SK-N-SH (cell line): ENCODE data around the gene ATN1. TPM values are rescaled to one million over a fixed set of nuclear protein-coding genes. Genes with fewer than 3 reads are reported as not detected.

Source experiments
- CTCF ChIA-PET: fragments of 300-600, 350-600 bp; formaldehyde crosslinking; extraction: SDS; loops from one replicate; lab custom pipeline; 2021; lab: Yijun Ruan, JAX
- POLR2A ChIA-PET: fragments of 350-600 bp; sonication (Branson Sonifier 250); formaldehyde crosslinking; extraction: SDS; loops from one replicate; lab custom pipeline; 2020; ENCODE audit warnings: antibody characterized with exemption, inconsistent platforms; lab: Yijun Ruan, JAX
- DNase-seq: peaks from one replicate; pipeline ENCODE4 v3.0.0; 2012
- H2AFZ ChIP-seq: fragments of 200-600 bp; sonication (generic); 2 replicates; pipeline ENCODE4 v1.8.1; 2016; ENCODE audit warnings: antibody characterized with exemption, mild to moderate bottlenecking, low read depth
- H3F3A ChIP-seq: fragments of 200-600 bp; sonication (generic); replicated peaks from 2 replicates; pipeline ENCODE3; 2016; ENCODE audit warnings: antibody characterized with exemption, mild to moderate bottlenecking; ENCODE audit not compliant: insufficient read depth
- H3K27ac ChIP-seq, 2 experiments: fragments of 200-500 bp in 1 of 2; fragments of 200-600 bp in 1 of 2; sonication (Bioruptor generic) in 1 of 2; sonication (generic), shearing (Covaris generic) in 1 of 2; 2 replicates each; pipeline versions ENCODE4 v1.5.1 to v1.6.1; 2014 to 2016; ENCODE audit warnings: low read depth in 2 of 2, inconsistent platforms in 1 of 2, low read length in 1 of 2, mild to moderate bottlenecking in 1 of 2, mixed read lengths in 1 of 2
- H3K27me3 ChIP-seq: fragments of 200-600 bp; sonication (generic), shearing (Covaris generic); 2 replicates; pipeline ENCODE4 v1.6.1; 2016; ENCODE audit warnings: mixed run types; ENCODE audit not compliant: insufficient read depth
- H3K36me3 ChIP-seq, 2 experiments: fragments of 200-500 bp in 1 of 2; fragments of 200-600 bp in 1 of 2; sonication (Bioruptor generic) in 1 of 2; sonication (generic) in 1 of 2; replicated peaks in 1 of 2; 2 replicates each; pipeline versions ENCODE3 to v1.5.1; 2014 to 2016; ENCODE audit warnings: low read length in 1 of 2, mild to moderate bottlenecking in 1 of 2; ENCODE audit not compliant: insufficient read depth in 2 of 2, control insufficient read depth in 1 of 2
- H3K4me1 ChIP-seq, 2 experiments: fragments of 200-500 bp in 1 of 2; fragments of 200-600 bp in 1 of 2; sonication (Bioruptor generic) in 1 of 2; sonication (generic), shearing (Covaris generic) in 1 of 2; 2 replicates each; pipeline versions ENCODE4 v1.5.1 to v1.6.1; 2014 to 2016; ENCODE audit warnings: low read depth in 1 of 2, low read length in 1 of 2, mixed run types in 1 of 2; ENCODE audit not compliant: insufficient read depth in 2 of 2, control insufficient read depth in 1 of 2
- H3K4me2 ChIP-seq: fragments of 200-600 bp; sonication (generic), shearing (Covaris generic); 2 replicates; pipeline ENCODE4 v1.6.1; 2017; ENCODE audit warnings: mixed run types
- H3K4me3 ChIP-seq, 2 experiments: fragments of 200-500 bp in 1 of 2; fragments of 200-600 bp in 1 of 2; sonication (Bioruptor generic) in 1 of 2; sonication (generic), shearing (Covaris generic) in 1 of 2; 2 replicates each; pipeline versions ENCODE4 v1.5.1 to v1.8.1; 2014 to 2016; ENCODE audit warnings: low read depth in 2 of 2, inconsistent platforms in 1 of 2, low read length in 1 of 2, mild to moderate bottlenecking in 1 of 2, mixed read lengths in 1 of 2, moderate library complexity in 1 of 2
- H3K79me2 ChIP-seq: fragments of 200-600 bp; sonication (generic); 2 replicates; pipeline ENCODE4 v1.8.1; 2017; ENCODE audit warnings: mild to moderate bottlenecking; ENCODE audit not compliant: insufficient read depth
- H3K9ac ChIP-seq: fragments of 200-600 bp; sonication (generic); 2 replicates; pipeline ENCODE4 v1.6.1; 2017; ENCODE audit warnings: mixed run types
- H3K9me2 ChIP-seq: fragments of 200-600 bp; sonication (generic); 2 replicates; pipeline ENCODE4 v1.6.1; 2017; ENCODE audit warnings: mixed run types
- H3K9me3 ChIP-seq: fragments of 200-600 bp; sonication (generic); 2 replicates; pipeline ENCODE4 v1.6.1; 2017; ENCODE audit warnings: mixed run types, mild to moderate bottlenecking, moderate library complexity
- H4K20me1 ChIP-seq: fragments of 200-600 bp; sonication (generic); 2 replicates; pipeline ENCODE4 v1.6.1; 2017; ENCODE audit warnings: mild to moderate bottlenecking, mixed run types; ENCODE audit not compliant: insufficient read depth
- CHD2 ChIP-seq: fragments of 150-350 bp; IDR thresholded peaks from 2 replicates; pipeline ENCODE4 v1.6.1; 2018; ENCODE audit warnings: low read length; ENCODE audit not compliant: partially characterized antibody
- EP300 ChIP-seq, 2 experiments: IDR thresholded peaks; 2 replicates each; pipeline versions ENCODE4 v1.4.0 to v1.6.1; 2012; ENCODE audit warnings: borderline replicate concordance in 1 of 2, low read depth in 1 of 2, low read length in 1 of 2
- EZH2phosphoT487 ChIP-seq: fragments of 200-600 bp; sonication (generic); IDR thresholded peaks from 2 replicates; pipeline ENCODE4 v1.6.1; 2017; ENCODE audit warnings: low read depth, mixed run types, mild to moderate bottlenecking, antibody characterized with exemption, moderate library complexity, borderline replicate concordance
- FOSL2 ChIP-seq: IDR thresholded peaks from 2 replicates; pipeline ENCODE4 v1.4.0; 2012; ENCODE audit warnings: low read depth, mild to moderate bottlenecking, moderate library complexity, borderline replicate concordance
- RFX5 ChIP-seq: IDR thresholded peaks from 2 replicates; pipeline ENCODE4 v1.6.1; 2012; ENCODE audit warnings: mild to moderate bottlenecking, improper control_type of control experiment, low read length
- RXRA ChIP-seq: IDR thresholded peaks from 2 replicates; pipeline ENCODE4 v1.4.0; 2012; ENCODE audit warnings: low read depth, mild to moderate bottlenecking, borderline replicate concordance
- WGBS: methylation state at CpG from one replicate; pipeline ENCODE4 v1.1.6; 2017; ENCODE audit warnings: low lambda C conversion rate; 5-methylcytosine and 5-hydroxymethylcytosine counted together
- polyA plus RNA-seq, 3 experiments: library from polyadenylated mRNA; depleted of rRNA; stranded (reverse); fragments of >200 nt; gene quantifications; 2 replicates each; pipeline ENCODE4 v1.2.3, GENCODE V29; 2012
- TF ChIP-seq, protein P1 (sequence below): IDR thresholded peaks from 2 replicates; pipeline ENCODE4 v1.4.0; 2012; ENCODE audit warnings: low read depth, borderline replicate concordance
- TF ChIP-seq, protein P2 (sequence below): fragments of 150-350 bp; IDR thresholded peaks from 2 replicates; pipeline ENCODE4 v1.6.1; 2017; ENCODE audit warnings: antibody characterized with exemption, low read length, low read depth, borderline replicate concordance
- TF ChIP-seq, protein P3 (sequence below): IDR thresholded peaks from 2 replicates; pipeline ENCODE4 v1.4.0; 2012; ENCODE audit warnings: low read depth, borderline replicate concordance

The ATN1 gene
- polyA plus RNA-seq, 1 of the 3 experiments (the other 2 are of a cell fraction): 29.3 TPM

DNA sequence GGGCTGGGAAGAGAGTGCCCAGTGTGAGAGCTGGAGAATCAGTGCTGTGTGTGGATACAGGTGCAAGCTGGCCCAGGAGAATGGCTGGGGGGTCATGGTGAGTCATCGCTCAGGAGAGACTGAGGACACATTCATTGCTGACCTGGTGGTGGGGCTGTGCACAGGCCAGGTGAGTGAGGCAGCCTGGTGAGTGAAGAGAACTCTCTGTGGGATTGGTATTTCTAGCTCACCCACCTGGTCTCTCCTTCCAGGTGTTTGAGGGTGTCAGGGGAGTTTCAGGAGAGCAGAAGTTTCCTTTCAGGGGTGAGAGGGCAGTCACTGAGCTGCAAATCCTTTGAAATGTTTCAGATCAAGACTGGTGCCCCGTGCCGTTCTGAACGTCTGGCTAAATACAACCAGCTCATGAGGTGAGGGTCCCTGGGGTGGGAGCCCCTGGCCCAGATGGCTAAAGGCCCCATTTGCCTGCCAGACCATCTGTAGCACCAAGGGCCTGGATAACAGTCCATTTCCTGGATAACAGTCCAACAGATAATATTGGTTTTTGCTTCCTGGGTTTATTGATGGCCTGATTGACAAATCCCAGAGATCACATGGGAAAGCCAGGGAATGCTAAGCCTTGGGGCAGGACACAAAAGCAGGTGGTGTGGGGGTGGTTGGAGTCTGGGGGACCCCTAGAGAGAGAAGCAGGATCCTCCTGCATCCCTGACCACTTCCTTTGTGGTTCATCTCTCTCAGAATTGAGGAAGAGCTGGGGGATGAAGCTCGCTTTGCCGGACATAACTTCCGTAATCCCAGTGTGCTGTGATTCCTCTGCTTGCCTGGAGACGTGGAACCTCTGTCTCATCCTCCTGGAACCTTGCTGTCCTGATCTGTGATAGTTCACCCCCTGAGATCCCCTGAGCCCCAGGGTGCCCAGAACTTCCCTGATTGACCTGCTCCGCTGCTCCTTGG lies 5.5 kb upstream of the ATN1 start (continued):
- TF ChIP-seq, protein P1, sequence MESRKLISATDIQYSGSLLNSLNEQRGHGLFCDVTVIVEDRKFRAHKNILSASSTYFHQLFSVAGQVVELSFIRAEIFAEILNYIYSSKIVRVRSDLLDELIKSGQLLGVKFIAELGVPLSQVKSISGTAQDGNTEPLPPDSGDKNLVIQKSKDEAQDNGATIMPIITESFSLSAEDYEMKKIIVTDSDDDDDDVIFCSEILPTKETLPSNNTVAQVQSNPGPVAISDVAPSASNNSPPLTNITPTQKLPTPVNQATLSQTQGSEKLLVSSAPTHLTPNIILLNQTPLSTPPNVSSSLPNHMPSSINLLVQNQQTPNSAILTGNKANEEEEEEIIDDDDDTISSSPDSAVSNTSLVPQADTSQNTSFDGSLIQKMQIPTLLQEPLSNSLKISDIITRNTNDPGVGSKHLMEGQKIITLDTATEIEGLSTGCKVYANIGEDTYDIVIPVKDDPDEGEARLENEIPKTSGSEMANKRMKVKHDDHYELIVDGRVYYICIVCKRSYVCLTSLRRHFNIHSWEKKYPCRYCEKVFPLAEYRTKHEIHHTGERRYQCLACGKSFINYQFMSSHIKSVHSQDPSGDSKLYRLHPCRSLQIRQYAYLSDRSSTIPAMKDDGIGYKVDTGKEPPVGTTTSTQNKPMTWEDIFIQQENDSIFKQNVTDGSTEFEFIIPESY: no peak

DNA sequence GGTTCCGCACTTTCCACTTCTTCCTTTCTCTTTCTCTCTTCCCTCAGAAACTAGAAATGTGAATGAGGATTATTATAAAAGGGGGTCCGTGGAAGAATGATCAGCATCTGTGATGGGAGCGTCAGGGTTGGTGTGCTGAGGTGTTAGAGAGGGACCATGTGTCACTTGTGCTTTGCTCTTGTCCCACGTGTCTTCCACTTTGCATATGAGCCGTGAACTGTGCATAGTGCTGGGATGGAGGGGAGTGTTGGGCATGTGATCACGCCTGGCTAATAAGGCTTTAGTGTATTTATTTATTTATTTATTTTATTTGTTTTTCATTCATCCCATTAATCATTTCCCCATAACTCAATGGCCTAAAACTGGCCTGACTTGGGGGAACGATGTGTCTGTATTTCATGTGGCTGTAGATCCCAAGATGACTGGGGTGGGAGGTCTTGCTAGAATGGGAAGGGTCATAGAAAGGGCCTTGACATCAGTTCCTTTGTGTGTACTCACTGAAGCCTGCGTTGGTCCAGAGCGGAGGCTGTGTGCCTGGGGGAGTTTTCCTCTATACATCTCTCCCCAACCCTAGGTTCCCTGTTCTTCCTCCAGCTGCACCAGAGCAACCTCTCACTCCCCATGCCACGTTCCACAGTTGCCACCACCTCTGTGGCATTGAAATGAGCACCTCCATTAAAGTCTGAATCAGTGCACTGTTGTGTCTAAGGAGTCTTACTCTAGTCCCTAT lies 4.6 kb upstream of the ATN1 start:
- WGBS: 91% methylated on average over 10 of the region's 10 CpGs
- ChIA-PET POLR2A (interaction anchor here (1.1 to 7.3 kb wide), 3 partner anchors 15 to 71 kb away, joined by 4 to 82 read pairs (median 6); partner anchors contain the start of genes C12orf57, RNU7-1 and USP5), CTCF (interaction anchor here (0.8 to 8.2 kb wide), 17 partner anchors 9 to 170 kb away, joined by 3 to 134 read pairs (median 4); partner anchors contain the start of genes C12orf57, C1R, ENO2 and RNU7-1)
- Histone ChIP-seq H3K4me2 (no peak overlapping the region), H3K9me3 (no peaks in the 10 kb centered on the region), H3F3A (peaks cover 30% of the 10 kb centered on the region), H2AFZ (no peak overlapping the region), H3K27ac (no peak overlapping the region), H3K36me3 (peaks cover 6 to 7% of the 10 kb centered on the region in 2 experiments), H3K4me3 (no peak overlapping the region), H3K79me2 (peaks cover 17% of the 10 kb centered on the region), H3K9me2 (no peaks in the 10 kb centered on the region), H3K9ac (no peak overlapping the region), H3K27me3 (no peaks in the 10 kb centered on the region)
- no peak for DNase-seq
- TF ChIP-seq RFX5: no peak
- no peak for TF ChIP-seq EP300 (IDR thresholded peaks at IDR 0.05; ENCODE audit: borderline replicate concordance in 1 of 2, low read depth in 1 of 2, low read length in 1 of 2)
- TF ChIP-seq, protein P2, sequence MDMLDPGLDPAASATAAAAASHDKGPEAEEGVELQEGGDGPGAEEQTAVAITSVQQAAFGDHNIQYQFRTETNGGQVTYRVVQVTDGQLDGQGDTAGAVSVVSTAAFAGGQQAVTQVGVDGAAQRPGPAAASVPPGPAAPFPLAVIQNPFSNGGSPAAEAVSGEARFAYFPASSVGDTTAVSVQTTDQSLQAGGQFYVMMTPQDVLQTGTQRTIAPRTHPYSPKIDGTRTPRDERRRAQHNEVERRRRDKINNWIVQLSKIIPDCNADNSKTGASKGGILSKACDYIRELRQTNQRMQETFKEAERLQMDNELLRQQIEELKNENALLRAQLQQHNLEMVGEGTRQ: no peak
- TF ChIP-seq RXRA: no peak
- no peak for TF ChIP-seq EZH2phosphoT487
- TF ChIP-seq, protein P3, sequence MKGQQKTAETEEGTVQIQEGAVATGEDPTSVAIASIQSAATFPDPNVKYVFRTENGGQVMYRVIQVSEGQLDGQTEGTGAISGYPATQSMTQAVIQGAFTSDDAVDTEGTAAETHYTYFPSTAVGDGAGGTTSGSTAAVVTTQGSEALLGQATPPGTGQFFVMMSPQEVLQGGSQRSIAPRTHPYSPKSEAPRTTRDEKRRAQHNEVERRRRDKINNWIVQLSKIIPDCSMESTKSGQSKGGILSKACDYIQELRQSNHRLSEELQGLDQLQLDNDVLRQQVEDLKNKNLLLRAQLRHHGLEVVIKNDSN: no peak
- no peak for TF ChIP-seq FOSL2
- no peak for TF ChIP-seq CHD2
- TF ChIP-seq, all 33 proteins: peak for 0
- Histone ChIP-seq H3K4me1 (peaks cover 26% of the 10 kb centered on the region in 2 experiments; a peak in 3 of 4 replicates), H4K20me1 (no peaks in the 10 kb centered on the region)
